RWPE1 (cell line): ENCODE data around the gene ABCF1.
A peak's percentile ranks its signal among the peaks of the same experiment; 100 is the strongest.

ENCODE experiments used
- CTCF ChIA-PET: fragments of 350-600 bp; sonication (Branson Sonifier 250); formaldehyde crosslinking; extraction: SDS; loops from one replicate; lab custom pipeline; 2021; lab: Yijun Ruan, JAX
- POLR2A ChIA-PET: fragments of 400-600 bp; formaldehyde crosslinking; extraction: SDS; loops from one replicate; lab custom pipeline; 2020; ENCODE audit warnings: antibody characterized with exemption; ENCODE audit not compliant: low non-redundant PET; lab: Yijun Ruan, JAX
- DNase-seq: peaks from one replicate; pipeline ENCODE4 v3.0.0; 2012; ENCODE audit warnings: low spot score
- H3K27ac ChIP-seq: fragments of 450-650 bp; 2 replicates; pipeline ENCODE4 v1.5.1; 2017
- CTCF ChIP-seq: fragments of 450-650 bp; conservative IDR thresholded peaks from 2 replicates; pipeline ENCODE4 v1.5.1; 2017; ENCODE audit warnings: low read depth, mild to moderate bottlenecking

Gene ABCF1

GRCh38 chr6:30597315-30598144, 26.3 kb downstream of the ABCF1 start:
- peak overlapping the region; percentile 58 for H3K27ac ChIP-seq
- peak; percentile 62 for DNase-seq
- ChIA-PET POLR2A (interaction anchor here (0.6 kb wide), 1 partner anchor 137 kb away, joined by 3 read pairs; no protein-coding TSS in a partner anchor), CTCF (interaction anchor here (0.5 to 1.8 kb wide), 8 partner anchors 10 to 533 kb away, joined by 3 to 5 read pairs (median 4); no protein-coding TSS in a partner anchor)
- TF ChIP-seq CTCF = peak; percentile 81

- no peak for TF ChIP-seq CTCF
- CTCF ChIA-PET = interaction anchor here (0.6 to 1.5 kb wide), 5 partner anchors 12 to 131 kb away, joined by 3 to 5 read pairs (median 4); no protein-coding TSS in a partner anchor
- no peak for DNase-seq
- POLR2A ChIA-PET = no interaction called here
- peak overlapping the region; percentile 58 for H3K27ac ChIP-seq
These were observed 27.8 kb downstream of the ABCF1 start for GRCh38 chr6:30598912-30599624.

- no peak for TF ChIP-seq CTCF
- H3K27ac ChIP-seq = peak overlapping the region; percentile 58
- POLR2A ChIA-PET = no interaction called here
- CTCF ChIA-PET = interaction anchor here (0.6 to 1.4 kb wide), 4 partner anchors 13 to 131 kb away, joined by 3 to 4 read pairs (median 4); no protein-coding TSS in a partner anchor
- DNase-seq = no peak
These were observed 28.5 kb downstream of the ABCF1 start for GRCh38 chr6:30599625-30600324.

GRCh38 chr6:30600451-30600961, 29.3 kb downstream of the ABCF1 start:
- CTCF ChIA-PET = interaction anchor here (1.4 kb wide), 1 partner anchor 12 kb away, joined by 4 read pairs; no protein-coding TSS in a partner anchor
- POLR2A ChIA-PET = interaction anchor here (0.6 kb wide), 1 partner anchor 10 kb away, joined by 3 read pairs; no protein-coding TSS in a partner anchor
- no peak for DNase-seq

GRCh38 chr6:30601436-30601814, 30.2 kb downstream of the ABCF1 start:
- TF ChIP-seq CTCF = no peak
- ChIA-PET POLR2A (no interaction called here), CTCF (interaction anchor here (1.4 kb wide), 1 partner anchor 12 kb away, joined by 4 read pairs; no protein-coding TSS in a partner anchor)
- no peak for DNase-seq
- peak overlapping the region; percentile 58 for H3K27ac ChIP-seq

More at GRCh38 chr6:30600451-30600961, 29.3 kb downstream of the ABCF1 start:
- no peak for TF ChIP-seq CTCF
- peak overlapping the region; percentile 58 for H3K27ac ChIP-seq
